ENCODE results near the gene TDRD9. TPM values are rescaled to one million over a fixed set of nuclear protein-coding genes. Genes with fewer than 3 reads are reported as not detected.

The TDRD9 gene
- total RNA-seq, 1 donor from 2014 or later = 0.92 TPM

DNA sequence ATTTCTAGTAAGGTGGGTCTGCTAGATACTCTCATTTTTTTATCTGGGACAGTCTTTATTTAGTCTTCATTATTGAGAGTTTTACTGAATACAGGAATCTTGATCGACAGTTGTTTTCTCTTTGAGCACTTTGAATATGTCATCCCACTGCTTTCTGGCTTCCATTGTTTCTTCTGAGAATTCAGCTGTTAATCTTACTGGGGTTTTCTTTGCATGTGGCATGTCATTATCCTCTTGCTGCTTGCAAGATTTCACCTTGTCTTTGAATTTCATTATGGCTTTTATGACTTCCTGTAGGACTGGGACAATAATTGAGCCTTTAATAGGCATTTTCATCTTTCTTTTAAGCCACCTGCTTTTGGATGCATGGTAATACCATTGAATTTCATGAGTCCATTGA lies 60.8 kb downstream of the TDRD9 start:
- no peak for DNase-seq (ENCODE audit: low read depth, low spot score)

DNA sequence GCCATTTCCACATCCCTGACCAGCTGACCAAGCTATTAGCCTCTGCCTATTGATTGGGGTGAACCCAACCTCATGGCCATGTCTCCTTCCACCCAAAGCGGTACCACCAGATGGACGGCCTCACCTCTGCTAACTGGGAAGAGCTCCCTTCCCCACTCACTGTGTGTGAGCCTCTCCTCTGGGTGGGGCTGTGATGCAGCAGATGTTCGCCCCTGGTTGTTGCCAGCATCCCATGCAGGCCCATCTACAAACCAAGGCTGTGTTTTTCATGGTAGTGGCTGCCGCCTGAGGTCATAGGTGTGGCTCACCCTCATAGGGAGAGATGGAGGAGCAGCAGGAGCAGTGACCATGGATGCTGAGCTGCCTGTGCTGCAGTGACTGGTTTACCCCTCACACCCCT lies 61.7 kb downstream of the TDRD9 start:
- no peak for DNase-seq (ENCODE audit: low read depth, low spot score)

DNA sequence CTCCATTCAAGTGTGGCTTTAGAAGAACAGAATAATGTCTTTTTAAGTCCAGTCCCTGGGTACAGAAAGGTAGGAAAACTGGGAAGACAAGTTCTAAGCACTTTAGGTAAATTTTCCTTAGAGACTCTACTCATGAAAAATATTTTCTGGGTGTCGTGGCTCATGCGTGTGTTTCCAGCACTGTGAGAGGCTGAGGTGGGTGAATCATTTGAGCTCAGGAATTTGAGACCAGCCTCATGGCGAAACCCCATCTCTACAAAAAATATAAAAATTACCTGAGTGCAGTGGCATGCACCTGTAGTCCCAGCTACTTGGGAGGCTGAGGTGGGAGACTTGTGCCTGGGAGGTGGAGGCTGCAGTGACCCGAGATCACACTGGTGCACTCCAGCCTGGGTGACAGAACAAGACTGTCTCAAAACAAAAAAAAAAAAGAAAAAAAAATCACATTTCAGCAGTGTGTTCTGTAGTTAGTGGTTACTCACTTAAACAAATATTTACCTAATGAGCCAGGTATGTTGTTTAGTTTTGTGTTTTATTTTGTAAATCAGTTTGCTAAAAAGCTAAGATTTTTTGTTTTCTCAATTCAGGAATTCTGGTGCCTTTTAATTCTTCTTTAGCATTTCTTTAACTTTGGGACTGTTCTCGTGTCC lies 66.4 kb downstream of the TDRD9 start:
- no peak for DNase-seq (ENCODE audit: low read depth, low spot score)

DNA sequence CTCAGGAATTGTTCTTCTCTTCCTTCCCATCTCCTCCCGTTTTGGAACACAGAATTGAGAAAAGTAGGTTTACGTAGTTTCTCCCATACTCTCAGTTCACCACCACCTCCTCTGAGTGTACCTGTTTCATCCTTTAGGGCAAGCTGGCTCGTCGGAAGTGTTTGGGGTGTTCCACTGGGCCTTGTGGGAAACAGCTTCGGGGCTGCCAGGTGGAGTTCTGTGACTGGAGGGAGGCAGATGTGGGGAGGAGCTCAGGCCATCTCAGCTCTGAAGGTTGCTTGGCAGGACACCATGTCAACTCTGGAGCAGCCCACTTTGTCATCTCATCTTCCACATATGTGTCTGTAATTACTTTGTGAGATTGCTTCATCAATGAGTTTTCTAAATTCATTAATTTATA lies 67.6 kb downstream of the TDRD9 start:
- DNase-seq (ENCODE audit: low read depth, low spot score) = no peak

DNA sequence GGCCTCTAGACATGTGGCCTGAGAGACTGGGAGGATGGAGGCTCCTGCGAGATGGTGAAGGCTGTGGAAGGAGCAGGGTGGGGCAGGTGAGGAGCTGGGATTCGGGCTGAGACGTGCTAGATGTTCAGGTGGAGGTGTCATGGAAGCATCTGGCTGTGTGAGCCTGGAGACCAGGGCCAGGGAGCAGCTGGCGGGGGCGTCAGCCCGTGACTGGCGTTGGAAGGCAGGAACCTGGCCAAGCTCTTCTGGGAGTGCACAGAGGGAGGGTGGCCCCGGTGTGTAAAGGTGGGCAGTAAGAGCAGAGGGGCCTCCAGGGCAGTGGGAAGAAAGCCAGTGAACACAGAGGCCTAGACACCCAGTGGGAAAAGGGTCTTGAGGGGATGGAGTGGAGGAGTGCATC lies 69.1 kb downstream of the TDRD9 start:
- no peak for DNase-seq (ENCODE audit: low read depth, low spot score)

DNA sequence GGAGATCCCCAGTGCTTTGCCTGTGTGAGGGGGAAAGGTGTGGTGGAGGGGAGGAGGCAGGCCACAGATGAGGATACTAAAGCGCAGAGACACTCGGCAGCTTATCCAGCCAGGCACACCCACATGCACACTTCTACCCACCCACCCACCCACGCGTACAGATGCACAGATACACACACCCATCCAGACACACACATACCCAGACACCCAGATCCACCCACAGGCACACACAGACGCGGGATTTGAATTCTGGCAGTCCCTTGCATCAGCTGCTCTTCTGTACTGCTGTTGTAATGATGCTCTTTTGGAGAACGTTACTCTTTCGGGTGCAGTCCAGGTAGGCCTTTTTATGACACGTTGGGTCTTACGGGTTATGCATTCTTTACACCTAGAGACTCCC lies 69.8 kb downstream of the TDRD9 start:
- DNase-seq (ENCODE audit: low read depth, low spot score) = no peak

DNA sequence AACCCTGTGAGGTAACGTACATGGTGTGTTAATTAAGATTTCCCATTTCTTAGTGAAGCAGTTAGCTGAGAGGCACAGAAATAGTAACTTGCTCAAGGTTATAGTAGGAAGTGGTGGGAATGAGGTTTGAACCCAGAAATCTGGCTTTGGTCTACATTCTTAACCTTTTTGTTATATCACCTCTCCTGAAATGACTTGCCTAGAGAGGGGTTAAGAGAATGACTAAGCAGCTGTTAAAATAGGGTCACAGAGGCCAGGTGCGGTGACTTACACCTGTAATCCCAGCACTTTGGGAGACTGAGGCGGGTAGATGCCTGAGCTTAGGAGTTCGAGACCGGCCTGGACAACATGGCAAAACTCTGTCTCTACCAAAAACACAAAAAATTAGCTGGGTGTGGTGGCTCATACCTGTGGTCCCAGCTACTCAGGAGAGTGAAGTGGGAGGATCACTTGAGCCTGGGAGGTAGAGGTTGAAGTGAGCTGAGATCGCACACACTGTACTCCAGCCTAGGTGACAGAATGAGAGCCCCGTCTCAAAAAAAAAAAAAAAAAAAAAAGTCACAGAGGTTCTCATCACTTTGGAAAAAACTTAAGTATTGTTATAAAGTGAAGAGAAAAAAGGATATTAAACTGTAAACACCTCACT lies 71.7 kb downstream of the TDRD9 start:
- DNase-seq (ENCODE audit: low read depth, low spot score) = no peak

DNA sequence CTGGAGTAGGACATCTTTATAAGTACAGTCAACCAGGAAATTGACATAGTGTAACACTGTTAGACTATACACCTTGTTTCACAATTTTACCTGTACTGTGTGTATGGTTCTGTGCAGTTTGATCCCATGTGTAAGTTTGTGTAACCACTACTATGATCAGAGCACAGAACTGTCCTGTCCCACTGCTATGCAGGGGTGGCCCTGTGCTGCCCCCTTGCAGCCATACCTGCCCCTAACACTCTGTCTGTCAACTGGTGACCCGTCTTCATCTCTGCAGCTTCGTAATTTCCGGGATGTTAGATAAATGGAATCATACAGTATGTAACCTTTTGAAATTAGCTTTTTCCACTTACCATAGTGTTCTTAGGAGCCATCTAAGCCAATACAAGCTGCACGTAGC lies 72.7 kb downstream of the TDRD9 start:
- no peak for DNase-seq (ENCODE audit: low read depth, low spot score)

DNA sequence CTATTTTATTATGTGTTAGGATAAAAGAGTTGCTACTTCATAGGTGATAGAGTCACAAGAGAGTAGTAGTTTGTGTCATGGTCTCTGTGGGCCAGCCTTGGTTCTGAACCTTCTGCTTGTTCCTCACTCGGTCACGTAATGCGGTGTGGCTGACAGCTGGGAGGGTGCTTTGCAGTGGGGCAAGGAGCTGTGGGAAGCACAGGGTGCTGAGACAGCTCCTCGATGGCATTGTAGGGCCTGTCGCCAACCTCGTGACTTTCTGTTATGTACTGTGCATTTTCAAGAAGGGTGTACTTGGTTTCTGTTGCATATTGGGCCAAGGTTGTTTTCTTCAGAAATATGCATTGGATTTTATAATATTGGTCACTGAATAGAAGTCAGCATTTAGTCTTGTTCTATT lies 75.4 kb downstream of the TDRD9 start:
- DNase-seq (ENCODE audit: low read depth, low spot score) = no peak

DNA sequence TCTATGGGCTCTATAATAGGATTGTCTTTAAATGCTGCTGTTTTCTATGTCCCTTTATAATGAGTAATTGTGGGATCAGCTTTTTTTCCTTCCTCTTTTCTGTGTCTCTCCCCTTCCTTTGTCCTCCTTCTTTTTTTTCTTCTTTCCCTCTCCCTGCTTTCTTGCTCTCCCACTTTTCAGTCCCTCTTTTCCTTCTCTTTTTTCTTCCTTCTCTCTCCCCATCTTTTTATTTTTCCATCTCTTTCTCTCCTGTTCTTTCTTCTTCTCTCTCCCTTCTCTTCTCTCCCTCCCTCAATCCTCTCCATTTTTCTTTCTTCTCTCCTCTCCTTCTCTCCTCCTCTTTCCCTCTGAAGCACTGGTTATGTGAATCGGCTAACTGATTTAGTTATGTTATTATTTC lies 76.6 kb downstream of the TDRD9 start:
- no peak for DNase-seq (ENCODE audit: low read depth, low spot score)

DNA sequence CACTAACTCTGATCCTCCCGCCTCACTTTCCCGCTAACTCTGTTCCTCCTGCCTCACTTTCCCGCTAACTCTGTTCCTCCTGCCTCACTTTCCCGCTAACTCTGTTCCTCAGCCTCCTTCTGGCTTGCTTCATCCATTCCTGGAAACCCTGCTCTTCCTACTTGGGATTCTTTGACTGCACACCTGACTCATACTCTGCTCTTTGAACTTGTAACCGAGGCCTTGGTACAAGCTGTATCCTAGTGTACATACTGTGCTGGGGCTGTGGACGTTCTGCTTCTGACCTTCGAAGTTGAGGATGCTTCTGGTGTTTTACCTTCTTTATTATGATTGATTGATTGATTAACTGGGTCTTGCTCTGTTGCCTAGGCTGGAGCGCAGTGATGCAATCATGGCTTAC lies 77.2 kb downstream of the TDRD9 start:
- no peak for DNase-seq (ENCODE audit: low read depth, low spot score)

DNA sequence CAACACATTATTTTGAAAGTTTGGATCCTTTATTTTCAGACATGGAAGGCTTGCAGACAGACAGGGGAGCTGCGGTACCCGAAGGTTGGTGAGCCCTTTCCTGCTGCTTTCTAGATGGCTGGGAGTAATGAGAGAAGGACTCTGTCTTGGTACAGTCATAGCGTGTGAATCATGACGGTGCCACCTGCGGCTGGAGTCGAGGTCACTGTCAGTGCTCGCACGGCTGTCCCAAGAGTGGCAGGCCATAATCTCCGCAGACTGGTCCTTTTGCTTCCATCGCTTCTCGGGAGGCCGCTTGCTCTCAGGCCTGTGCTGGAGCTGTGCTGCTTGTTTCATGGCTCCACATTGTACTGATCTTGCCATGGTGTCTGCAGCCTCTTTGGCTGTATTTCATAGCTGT lies 78.9 kb downstream of the TDRD9 start:
- DNase-seq (ENCODE audit: low read depth, low spot score) = no peak

DNA sequence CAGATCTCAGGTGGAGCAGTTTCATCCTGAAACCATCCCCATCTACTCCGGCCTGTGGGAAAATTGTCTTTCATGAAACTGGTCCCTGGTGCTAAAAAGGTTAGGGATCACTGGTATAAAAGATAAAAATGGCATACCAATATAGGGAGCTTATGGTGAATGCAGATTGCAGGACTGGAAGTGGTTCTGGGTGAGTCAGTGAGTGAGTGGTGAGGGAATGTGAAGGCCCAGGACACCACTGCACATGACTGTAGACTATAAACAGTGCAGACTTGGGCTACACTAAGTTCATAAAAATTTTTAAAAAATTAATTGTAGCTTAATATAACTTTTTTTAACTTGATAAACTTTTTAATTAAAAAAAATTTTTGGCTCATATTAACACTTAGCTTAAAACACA lies 81.0 kb downstream of the TDRD9 start:
- no peak for DNase-seq (ENCODE audit: low read depth, low spot score)

DNA sequence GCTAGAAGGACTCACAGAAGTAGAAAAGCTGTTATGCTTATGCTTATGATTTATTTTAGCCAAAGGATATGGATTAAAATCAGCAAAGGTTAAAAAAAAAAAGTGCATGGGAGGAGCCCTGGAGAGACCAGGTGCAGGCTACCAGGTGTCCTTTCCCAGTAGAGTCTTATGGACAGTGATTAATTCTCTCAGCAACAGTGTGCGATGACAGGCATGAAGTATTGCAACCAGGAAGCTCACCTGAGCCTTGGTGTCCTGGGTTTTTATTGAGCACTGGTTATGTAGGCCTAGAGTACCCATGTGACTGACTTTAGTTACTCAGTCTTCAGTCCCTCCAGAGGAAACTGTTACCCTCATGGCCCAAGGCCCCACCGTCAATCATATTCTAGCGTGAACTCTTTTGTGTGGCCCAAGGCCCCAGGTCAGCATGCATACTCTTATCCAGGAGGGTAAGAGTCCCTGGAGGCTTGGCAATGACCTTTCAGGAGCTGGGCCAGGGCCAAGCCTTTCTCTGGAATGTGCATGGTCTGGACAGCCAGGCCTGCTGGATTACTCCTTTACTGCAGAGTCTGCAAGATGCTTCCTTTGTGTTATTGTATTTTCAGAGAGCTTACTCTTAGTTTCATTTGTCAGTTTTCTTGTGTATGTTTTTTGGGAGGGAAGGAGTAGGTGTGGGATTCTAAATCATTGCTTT lies 83.7 kb downstream of the TDRD9 start:
- DNase-seq (ENCODE audit: low read depth, low spot score) = no peak

DNA sequence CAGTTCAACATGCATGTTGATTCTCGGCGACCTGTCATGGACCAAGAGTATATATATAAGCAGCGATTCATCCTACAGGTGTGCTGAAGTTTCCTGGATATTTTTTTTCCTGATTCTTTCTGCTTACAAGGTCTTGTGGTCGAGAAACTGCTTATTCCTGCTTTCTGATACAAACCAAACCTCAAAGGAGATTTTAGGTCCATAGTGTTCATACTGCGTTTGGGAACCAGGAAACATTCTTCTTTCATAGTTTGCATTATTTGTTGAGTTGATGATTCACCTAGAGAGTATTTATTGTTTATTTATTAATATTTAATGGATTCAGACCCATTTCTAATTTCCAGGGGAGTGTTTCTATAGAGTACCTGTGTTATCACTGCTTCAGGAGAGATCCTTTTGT lies 86.5 kb downstream of the TDRD9 start:
- no peak for DNase-seq (ENCODE audit: low read depth, low spot score)

DNA sequence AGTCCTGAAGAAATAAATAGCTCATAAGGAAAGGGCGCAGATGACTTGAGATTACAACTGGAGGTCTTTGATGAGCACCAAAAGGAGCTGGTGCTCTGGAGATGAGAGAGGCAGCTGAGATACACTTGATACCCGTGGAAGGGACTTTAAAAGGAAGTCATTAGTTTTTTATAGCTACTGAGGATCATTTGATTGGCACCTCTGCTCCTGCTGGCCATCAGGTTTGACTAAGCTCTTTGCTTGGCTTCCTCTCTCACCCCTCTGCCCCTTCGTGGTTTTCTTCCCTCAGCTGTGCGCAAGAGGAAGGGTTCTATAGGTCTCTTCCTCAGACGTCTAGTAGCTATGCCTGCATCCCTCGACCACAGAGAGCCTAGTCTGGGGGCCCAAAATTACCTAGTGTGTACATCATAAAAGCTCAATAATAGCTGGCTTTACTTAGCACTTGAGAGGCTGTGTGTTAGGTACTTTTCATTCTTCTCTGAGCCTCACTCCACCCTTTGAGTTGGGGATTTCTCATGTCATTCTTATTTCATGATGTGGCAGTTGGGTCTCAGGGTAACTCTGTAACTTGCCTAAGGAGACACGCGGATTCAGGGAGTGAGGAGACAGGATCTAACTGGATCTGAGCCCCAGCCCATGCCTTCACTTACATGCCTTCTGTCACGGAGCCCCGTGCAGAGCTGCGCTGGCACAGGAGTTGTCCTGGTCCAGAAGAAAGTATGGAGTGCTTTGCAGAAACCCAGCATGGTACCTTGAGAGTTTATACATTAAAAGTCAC lies 88.8 kb downstream of the TDRD9 start:
- DNase-seq (ENCODE audit: low read depth, low spot score) = no peak

DNA sequence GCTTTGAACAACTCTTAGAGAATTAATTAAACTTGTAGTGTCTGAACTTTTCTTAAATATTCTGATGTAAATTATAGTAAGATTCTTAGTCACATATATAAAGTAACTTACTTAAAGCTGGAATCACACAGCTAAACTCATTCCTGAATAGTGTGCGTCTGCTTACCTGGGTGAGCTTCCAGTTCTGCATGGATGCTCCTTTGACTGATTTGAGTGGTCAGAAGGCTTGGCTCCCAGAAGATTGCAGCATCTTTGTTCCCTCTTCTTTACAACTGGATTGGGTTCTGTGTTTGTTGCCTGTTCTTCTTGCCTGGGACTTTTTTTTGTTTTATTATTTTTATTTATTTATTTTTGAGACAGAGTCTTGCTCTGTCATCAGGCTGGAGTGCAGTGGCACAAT lies 90.8 kb downstream of the TDRD9 start:
- DNase-seq (ENCODE audit: low read depth, low spot score) = no peak

DNA sequence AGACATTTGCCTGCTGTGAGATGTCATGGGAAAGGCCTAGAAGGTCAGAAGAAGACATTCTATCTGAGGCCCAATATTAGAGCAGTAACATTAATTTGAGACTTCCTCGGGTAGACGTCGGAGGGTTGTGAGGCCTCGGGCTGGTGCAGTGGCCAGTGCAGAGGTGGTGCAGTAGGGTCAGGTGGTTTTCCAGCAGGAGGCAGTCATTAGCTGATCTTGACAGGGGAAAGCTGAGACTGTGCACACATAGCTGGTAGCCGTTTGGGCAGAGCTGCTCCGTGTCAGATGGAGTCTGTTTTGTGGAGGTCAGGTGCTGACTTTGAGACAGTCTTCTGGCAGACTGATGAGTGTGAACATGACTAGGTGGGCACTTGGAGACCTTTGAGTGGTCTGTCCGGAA lies 91.5 kb downstream of the TDRD9 start:
- no peak for DNase-seq (ENCODE audit: low read depth, low spot score)

DNA sequence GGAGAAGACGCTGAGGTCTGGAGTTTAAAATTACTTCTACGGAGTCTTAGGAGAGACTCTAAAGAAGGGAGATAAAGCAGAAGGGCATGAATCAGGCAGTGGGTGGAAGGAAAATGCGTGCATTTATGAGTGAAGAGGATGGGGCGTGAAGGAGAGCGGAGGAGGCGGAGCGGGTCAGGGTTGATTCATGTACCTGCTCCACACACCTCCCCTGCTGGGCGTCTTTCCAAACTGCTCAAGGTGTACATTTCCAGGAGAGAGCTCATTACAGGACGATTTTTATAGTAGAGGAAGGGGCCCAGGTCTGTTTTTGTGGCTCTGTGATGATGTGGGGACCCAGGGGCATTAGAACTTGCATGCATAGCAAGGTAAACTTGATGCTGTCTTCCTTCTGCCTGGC lies 92.2 kb downstream of the TDRD9 start:
- DNase-seq (ENCODE audit: low read depth, low spot score) = no peak

DNA sequence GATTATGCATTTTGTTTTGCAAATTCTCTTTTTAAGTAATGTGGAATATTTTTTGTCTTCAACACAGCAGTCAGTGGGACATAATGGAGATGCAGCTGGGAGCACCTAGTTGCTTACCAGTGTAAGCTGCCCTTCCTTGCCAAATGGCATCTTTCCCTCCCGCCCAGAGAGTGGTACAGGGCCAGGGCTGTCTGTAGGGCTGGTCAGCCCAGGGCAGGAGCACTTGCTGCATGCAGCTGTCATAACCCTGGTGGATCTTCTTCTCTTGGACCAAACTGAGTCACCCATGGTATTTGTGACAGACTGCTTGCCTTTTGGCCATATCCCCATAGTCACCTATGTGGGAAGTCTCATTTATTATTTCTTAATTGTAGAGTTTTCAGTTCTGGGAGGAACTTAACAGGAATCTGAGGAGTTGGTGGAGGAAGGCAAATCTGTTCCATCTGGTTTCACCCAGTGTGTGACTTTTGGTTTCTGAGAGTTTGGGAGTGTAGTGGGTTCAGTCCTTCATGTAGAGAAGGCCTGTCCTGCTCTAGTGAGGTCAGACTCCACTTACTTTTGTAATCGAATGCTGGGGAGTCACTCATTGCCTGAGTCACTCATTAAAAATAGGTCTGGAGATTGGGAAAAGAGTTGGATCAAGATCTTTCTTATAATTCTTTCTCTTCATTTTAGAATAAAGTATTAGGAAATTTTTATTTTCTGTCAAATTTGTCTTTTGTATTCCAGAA lies 95.2 kb downstream of the TDRD9 start:
- DNase-seq (ENCODE audit: low read depth, low spot score) = no peak

DNA sequence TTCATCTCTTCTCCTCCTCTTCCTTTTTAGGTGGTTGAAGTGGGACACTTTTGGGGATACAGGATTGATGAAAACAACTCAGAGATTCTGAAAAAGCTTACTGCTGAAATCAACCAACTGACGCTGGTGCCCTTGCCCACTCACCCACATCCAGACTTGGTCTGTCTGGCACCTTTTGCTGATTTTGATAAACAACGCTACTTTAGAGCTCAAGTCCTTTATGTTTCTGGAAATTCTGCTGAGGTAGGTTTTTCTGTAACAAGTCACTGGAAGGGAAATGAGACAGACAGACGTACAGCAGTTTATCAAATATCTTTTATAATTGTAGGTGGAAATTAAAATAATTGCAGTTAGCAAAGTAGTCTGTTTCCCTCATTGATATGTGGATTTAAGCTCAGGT lies 97.3 kb downstream of the TDRD9 start:
- DNase-seq (ENCODE audit: low read depth, low spot score) = no peak

DNA sequence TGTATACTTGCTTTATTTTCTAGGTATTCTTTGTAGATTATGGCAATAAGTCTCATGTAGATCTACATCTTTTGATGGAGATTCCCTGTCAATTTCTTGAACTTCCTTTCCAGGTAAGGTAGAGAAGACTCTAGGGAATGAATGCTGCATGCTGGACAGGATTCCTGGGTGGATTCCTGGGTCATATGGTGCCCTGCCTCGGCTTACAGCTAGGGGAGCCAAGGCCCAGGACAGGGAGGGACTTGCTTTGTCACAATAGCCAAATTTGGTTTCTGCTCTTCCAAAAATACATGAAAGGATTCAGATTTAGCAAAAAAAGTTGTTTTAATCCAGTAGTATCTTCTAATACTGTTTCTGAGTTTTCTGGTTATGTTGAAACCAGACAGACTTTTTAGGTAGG lies 97.8 kb downstream of the TDRD9 start:
- no peak for DNase-seq (ENCODE audit: low read depth, low spot score)
